Measurements from ENCODE around the gene GNG12. TPM values are rescaled to one million over a fixed set of nuclear protein-coding genes. Genes with fewer than 3 reads are reported as not detected.
A peak's percentile ranks its signal among the peaks of the same experiment; 100 is the strongest.

The GNG12 gene
- total and polyA plus RNA-seq, 9 of the 15 experiments (the other 6 are each of a cell fraction or from before 2014, with no cell fraction given) = 2.6 to 6.0 (median 4.1) TPM

GRCh38 chr1:67821263-67821662, 12.0 kb downstream of the GNG12 start (continued):
- TF ChIP-seq ZNF512 (tag; IDR thresholded peaks at IDR 0.05) = no peak

DNA sequence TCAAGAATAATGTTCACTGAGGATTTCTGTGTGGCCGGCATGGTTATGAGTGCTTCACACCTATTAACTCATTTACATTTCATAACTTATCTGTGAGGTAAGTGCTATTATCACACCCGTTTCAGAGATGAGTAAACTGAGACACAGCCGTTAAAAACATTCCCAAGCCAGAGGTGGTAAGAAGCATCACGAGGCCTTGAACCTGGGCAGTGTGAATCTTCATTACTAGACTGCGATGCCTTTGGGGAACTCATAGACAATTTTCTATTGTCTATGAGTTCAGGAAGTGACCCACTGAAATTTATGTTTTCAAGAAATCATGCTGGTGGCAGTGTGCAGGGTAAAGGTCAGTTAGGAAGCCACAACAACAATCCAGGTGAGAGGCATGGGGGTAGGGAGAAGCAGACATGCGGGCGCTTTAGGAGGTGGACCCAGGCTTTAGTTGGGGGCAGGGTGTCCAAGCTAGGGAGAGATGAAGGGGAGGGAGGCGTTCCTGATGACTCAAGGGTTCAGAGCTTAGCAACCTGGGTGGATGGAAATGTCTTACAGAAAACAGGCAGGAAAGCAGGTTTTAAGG, 14.5 kb downstream of the GNG12 start:
- Histone ChIP-seq H3K27ac (ENCODE audit: extremely low read depth, low read depth, low read length) (no peak overlapping the region), H3K9me1 (ENCODE audit: control insufficient read depth, insufficient read depth, low read length) (no peaks in the 10 kb centered on the region), H3K4me2 (ENCODE audit: insufficient read depth, low read length) (no peak overlapping the region), H3K4me3 (no peak overlapping the region), H3K9ac (ENCODE audit: insufficient read depth in 1 of 2, low read depth in 2 of 2, low read length in 2 of 2) (no peak overlapping the region), H3K27me3 (ENCODE audit: control insufficient read depth in 2 of 2, insufficient read depth in 2 of 2, low read length in 2 of 2) (peaks cover 4 to 20% of the 10 kb centered on the region in 2 experiments; a peak in 3 of 5 replicates), H3K79me2 (ENCODE audit: control insufficient read depth, insufficient read depth, low read length) (no peaks in the 10 kb centered on the region), H3K4me1 (replicated peaks in 1 of 2; ENCODE audit: control insufficient read depth in 2 of 2, insufficient read depth in 2 of 2, low read length in 2 of 2) (no peaks in the 10 kb centered on the region; a peak in 2 of 5 replicates), H2AFZ (ENCODE audit: low read depth, low read length) (no peak overlapping the region), H4K20me1 (replicated peaks; ENCODE audit: control insufficient read depth, insufficient read depth, low read length) (no peaks in the 10 kb centered on the region), H3K36me3 (ENCODE audit: control insufficient read depth, insufficient read depth, low read length) (no peaks in the 10 kb centered on the region), H3K9me3 (replicated peaks; ENCODE audit: control insufficient read depth, insufficient read depth, low read depth, low read length) (no peaks in the 10 kb centered on the region)
- no peak for TF ChIP-seq SMARCE1 (IDR thresholded peaks at IDR 0.05)
- no peak for TF ChIP-seq MNT (conservative IDR thresholded peaks at IDR 0.05)
- TF ChIP-seq RBM25 (IDR thresholded peaks at IDR 0.05; ENCODE audit: low read depth, low read length, severe bottlenecking) = peak; percentile 81
- no peak for TF ChIP-seq MBD2 (IDR thresholded peaks at IDR 0.05; ENCODE audit: borderline replicate concordance, low read depth)
- intact Hi-C loops (cut with micrococcal nuclease) (no loop called here), in situ Hi-C loops (cut with MboI) (no loop called here)
- CTCF ChIA-PET (ENCODE audit: low intra/inter-chr PET ratio) = no interaction called here
- BruUV-seq (replicated peaks) = no TSS peak
- DNase-seq (ENCODE audit: extremely low read depth in 1 of 4, low spot score in 3 of 4) (peak in 1 of 4 experiments; percentile 24), FAIRE-seq (peak; percentile 32), ATAC-seq (peak; percentile 47; the same call in 1 of the 3 replicates)
- POLR2A ChIA-PET = interaction anchor here (0.9 to 1.6 kb wide), 2 partner anchors 10 to 12 kb away, joined by 3 to 4 read pairs; no protein-coding TSS in a partner anchor
- WGBS (ENCODE audit: insufficient coverage, low coverage, missing lambda C conversion rate) = 2% methylated on average over 7 of the region's 8 CpGs

All from K562 (cell line).